Occipital lobe (tissue), 2 donors: ENCODE data around the gene LNX1. TPM values are rescaled to one million over a fixed set of nuclear protein-coding genes. Genes with fewer than 3 reads are reported as not detected.

Experiments used
- DNase-seq: peaks from one replicate; lab custom pipeline; 2025; lab: John Stamatoyannopoulos, UW
- total RNA-seq: library from RNA; depleted of rRNA; stranded (reverse); fragments of >200 nt; gene quantifications from one replicate; pipeline ENCODE4 v1.2.3, GENCODE V29; 2014

Gene LNX1
- total RNA-seq, 1 donor from 2014 or later = 52.9 TPM

GRCh38 chr4:53536328-53536727 is 55.0 kb downstream of the LNX1 start:
- DNase-seq = no peak

GRCh38 chr4:53535567-53535966 is 55.7 kb downstream of the LNX1 start:
- DNase-seq = no peak

GRCh38 chr4:53534684-53535083 is 56.6 kb downstream of the LNX1 start:
- no peak for DNase-seq

- no peak for DNase-seq
These were observed 58.8 kb downstream of the LNX1 start for GRCh38 chr4:53532521-53532920.

GRCh38 chr4:53531585-53532224 is 59.6 kb downstream of the LNX1 start:
- no peak for DNase-seq

GRCh38 chr4:53529025-53529424 is 62.3 kb downstream of the LNX1 start:
- DNase-seq = no peak

GRCh38 chr4:53527930-53528329 is 63.4 kb downstream of the LNX1 start:
- no peak for DNase-seq

GRCh38 chr4:53527326-53527725 is 64.0 kb downstream of the LNX1 start:
- no peak for DNase-seq

- no peak for DNase-seq
These were observed 69.0 kb downstream of the LNX1 start for GRCh38 chr4:53522334-53522733.

- DNase-seq = no peak
These were observed 71.2 kb downstream of the LNX1 start for GRCh38 chr4:53520116-53520515.

- no peak for DNase-seq
These were observed 72.5 kb downstream of the LNX1 start for GRCh38 chr4:53518807-53519206.

- DNase-seq = no peak
These were observed 76.2 kb downstream of the LNX1 start for GRCh38 chr4:53515076-53515475.

GRCh38 chr4:53514509-53514908 is 76.8 kb downstream of the LNX1 start:
- DNase-seq = no peak

- DNase-seq = no peak
These were observed 78.7 kb downstream of the LNX1 start for GRCh38 chr4:53512608-53513007.

- no peak for DNase-seq
These were observed 80.3 kb downstream of the LNX1 start for GRCh38 chr4:53511014-53511413.

GRCh38 chr4:53510321-53510720 is 81.0 kb downstream of the LNX1 start:
- no peak for DNase-seq

GRCh38 chr4:53508446-53508845 is 82.8 kb downstream of the LNX1 start:
- no peak for DNase-seq

GRCh38 chr4:53507671-53508286 is 83.5 kb downstream of the LNX1 start:
- DNase-seq = no peak

GRCh38 chr4:53507058-53507457 is 84.2 kb downstream of the LNX1 start:
- no peak for DNase-seq

GRCh38 chr4:53505947-53506346 is 85.3 kb downstream of the LNX1 start:
- no peak for DNase-seq

- no peak for DNase-seq
These were observed 89.2 kb downstream of the LNX1 start for GRCh38 chr4:53502094-53502493.

GRCh38 chr4:53501561-53501960 is 89.7 kb downstream of the LNX1 start:
- no peak for DNase-seq

- no peak for DNase-seq
These were observed 90.7 kb downstream of the LNX1 start for GRCh38 chr4:53500546-53500945.

- no peak for DNase-seq
These were observed 91.5 kb downstream of the LNX1 start for GRCh38 chr4:53499791-53500190.
